NCI-H2227 treated with DMSO at 0.1 percent for 48 hours (cell line): ENCODE data around the gene KCNE1.

Experiments used
- DNase-seq: peaks from one replicate; lab custom pipeline; 2025; lab: John Stamatoyannopoulos, UW

Gene KCNE1

DNA sequence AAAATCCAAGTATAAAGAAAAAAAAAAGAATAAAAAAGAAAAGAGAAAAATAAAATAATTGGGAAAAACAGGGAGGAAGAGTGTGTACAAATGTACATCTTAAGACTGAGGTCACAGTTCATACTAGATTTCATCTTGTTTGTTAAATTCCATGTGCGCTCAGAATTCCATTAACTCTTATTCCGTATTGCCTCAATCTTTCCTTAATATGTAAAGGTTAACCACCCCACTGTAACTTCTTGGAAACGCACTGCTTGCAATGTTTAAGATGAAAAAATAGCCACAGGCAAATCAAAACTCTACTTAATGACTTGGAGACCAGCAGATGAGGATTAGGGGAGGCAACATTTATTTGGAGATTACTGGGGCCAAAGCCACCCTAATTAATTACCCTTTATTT lies 23.9 kb upstream of the KCNE1 start:
- no peak for DNase-seq

- DNase-seq, result no peak
Observed at GRCh38 chr21:34534522-34534921, 22.5 kb upstream of the KCNE1 start.

DNA sequence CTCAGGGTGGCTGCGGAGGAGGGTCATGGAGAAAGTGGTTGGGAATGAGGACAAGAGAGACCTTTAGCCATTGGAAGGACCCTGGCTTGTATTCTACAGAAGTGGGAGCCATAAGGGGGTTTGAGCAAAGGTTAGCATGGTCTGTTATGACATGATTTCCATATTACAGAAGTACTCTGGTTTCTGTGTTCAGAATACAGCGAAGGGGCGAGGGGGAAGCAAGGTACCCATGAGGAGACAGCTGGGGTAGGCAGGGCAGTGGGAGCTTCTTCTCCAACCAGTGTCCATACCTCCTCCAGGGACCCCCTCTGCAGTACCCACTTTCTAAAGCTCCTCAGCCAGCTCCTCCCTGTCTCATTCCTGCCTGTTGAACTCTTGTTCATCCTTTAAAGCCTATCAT lies 21.9 kb upstream of the KCNE1 start:
- DNase-seq, result no peak

GRCh38 chr21:34531399-34531798 lies 19.4 kb upstream of the KCNE1 start:
- DNase-seq, result no peak

DNA sequence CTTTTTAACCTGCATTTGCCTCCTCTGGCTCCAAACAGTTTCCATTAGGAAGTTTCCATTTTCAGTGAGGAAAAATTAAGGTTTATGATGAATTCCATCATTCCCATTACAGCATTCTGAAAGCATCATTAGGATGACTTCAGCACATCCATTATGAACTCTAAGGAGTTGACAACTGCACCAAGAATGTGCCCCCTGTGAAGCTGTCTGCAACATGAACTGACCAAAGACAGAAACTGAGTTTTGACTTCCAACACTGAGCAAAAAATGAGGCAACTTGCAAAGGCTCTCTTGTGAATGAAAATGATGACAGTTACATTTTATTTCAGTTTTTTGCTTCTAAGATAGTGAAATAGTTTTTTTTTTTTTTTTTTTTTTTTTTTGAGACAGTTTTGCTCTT lies 18.3 kb upstream of the KCNE1 start:
- no peak for DNase-seq

DNA sequence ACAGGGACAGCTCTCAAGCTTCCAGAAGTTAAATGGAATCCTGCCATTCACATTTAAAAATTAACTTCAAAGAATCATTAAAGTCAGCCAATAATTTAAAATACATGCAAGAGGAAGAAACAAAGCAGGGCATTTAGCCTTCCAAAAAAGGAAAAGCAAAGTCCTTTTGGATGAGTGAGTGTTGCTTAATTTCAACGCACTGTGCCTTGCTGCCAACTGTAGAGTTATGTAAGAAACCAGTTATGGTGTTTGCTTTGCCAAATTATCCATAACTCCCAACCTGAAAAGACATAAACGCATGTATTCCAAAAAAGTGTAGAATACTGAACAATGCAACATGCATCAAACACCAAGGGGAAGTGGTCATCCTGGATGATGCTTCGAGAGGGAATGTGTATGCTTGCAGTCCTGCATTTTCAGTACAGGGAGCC lies 16.1 kb upstream of the KCNE1 start:
- DNase-seq, result no peak

- no peak for DNase-seq
Observed at GRCh38 chr21:34526618-34527290, 14.7 kb upstream of the KCNE1 start.

- no peak for DNase-seq
Observed at GRCh38 chr21:34526241-34526617, 14.2 kb upstream of the KCNE1 start.

- DNase-seq, result no peak
Observed at GRCh38 chr21:34524646-34525601, 12.9 kb upstream of the KCNE1 start.

DNA sequence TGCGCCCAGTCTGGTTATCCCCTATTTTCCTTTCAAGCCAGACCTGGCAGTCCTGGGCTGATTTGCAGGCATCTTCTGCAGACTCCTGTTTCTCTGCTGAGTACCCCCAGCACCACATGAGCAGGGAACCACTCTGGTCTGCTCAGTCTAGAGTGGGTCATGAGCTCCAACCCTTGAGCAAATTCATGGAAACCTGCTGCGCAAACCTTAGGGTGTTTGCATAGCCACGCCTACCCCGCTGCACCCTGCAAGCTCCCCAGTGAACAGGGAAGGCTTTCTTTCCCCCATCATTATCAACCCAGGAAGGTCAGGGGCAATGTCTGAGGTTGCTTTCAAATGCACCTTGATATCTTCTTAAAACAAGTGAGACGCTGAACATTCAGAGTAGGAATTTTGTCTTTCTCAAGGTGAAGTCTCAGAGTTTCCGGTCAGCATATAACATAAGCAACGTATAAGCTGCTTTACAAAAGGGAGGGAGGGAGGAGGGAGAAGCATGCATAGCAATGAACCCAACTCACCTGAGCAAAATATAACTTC lies 11.1 kb upstream of the KCNE1 start:
- DNase-seq, result no peak

GRCh38 chr21:34522284-34522683 lies 10.3 kb upstream of the KCNE1 start:
- no peak for DNase-seq

- no peak for DNase-seq
Observed at GRCh38 chr21:34521561-34521960, 9.6 kb upstream of the KCNE1 start.

DNA sequence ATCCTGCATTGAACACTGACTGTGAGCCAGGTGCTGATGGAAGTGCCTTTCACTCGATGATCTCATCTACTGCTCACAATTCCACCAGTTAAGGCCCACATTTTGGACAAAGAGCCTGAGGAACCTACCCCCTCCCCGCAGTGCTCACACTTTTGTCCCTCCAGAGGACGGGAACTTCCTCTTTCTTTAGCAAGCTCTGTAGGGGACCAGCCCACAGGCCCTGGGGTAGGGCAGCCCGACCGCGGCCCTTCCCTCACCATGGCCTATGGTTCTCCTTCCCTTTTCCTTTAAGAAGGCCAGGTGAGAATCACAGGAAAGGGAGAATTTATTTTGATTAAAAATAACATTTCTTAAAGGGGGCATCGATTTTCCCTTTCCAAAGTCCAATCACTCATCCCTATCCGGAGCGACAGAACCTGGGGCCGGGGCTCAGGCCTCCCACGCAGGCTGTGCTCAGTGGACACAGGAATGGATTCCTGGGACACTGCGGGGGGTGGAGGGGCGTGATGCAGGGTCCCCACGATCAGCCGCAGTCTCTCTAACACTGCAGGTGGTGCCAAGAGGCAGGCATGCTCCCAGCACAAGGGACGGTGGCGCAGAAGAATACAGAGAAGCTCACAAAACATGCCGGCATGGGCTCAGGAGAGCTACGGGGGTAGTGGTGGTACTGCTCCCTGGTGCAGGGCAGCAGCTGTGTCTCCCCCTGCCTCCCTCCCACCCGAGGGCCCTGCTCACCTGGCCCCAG lies 8.9 kb upstream of the KCNE1 start:
- DNase-seq, result no peak

GRCh38 chr21:34520281-34520680 lies 8.3 kb upstream of the KCNE1 start:
- no peak for DNase-seq

- no peak for DNase-seq
Observed at GRCh38 chr21:34519694-34520093, 7.7 kb upstream of the KCNE1 start.

DNA sequence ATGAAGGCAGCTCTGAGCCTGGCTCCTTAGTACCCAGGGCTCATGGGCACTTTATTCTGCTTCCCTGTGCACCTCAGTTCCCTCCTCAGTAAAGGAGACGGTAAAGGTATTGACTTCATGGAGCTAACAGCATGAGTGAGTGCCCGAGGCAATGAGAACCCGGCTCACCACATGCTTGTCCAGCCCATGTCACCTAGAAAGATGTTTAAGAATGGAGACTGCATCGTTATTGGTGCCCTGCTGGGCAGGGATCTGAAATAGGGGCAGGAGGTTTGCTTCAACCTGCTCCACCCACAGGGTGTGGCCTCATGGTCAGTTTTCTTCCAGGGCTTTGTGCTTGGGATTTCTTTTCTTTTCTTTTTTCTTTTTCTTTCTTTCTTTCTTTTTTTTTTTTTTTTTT lies 7.0 kb upstream of the KCNE1 start:
- DNase-seq, result no peak

DNA sequence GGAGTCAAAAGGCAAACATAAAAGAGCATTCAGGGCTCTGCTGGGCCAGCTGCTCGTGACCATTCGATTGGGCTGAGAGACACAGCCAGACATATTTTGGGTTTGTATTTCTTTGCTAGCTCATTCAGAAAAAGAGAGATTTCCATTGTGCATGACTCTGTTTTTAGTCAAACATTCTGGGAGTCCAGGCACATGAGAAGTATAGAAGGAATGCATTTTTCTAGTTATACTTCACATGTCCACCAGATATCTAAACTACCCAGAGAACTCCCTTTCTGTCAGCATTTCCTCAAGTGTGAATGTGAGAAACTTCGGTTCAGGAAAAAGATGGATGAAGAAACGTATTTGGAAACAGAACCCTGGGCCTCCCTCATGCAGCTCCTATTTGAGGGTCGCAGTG lies 6.3 kb upstream of the KCNE1 start:
- DNase-seq, result no peak

- no peak for DNase-seq
Observed at GRCh38 chr21:34517491-34518245, 5.7 kb upstream of the KCNE1 start.

DNA sequence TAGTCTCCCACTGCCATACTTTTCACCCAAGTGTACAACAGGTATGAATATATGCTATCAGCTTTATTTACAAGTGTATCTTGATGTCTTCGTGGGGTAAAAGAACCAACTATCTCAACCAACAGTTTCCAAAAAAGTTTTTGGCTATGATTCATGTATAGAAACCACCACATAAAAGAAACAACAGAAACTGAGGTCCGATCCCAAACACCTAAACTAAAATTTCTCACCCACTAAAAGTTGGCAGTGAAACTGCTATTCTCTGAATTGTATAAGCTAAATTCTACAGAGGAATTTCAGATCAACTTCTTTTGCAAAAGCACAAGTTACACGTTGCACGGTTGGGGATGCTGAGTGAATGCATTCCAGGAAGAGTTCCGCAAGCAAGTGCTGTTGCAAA lies 5.0 kb upstream of the KCNE1 start:
- DNase-seq, result no peak

- no peak for DNase-seq
Observed at GRCh38 chr21:34514576-34515115, 2.6 kb upstream of the KCNE1 start.

DNA sequence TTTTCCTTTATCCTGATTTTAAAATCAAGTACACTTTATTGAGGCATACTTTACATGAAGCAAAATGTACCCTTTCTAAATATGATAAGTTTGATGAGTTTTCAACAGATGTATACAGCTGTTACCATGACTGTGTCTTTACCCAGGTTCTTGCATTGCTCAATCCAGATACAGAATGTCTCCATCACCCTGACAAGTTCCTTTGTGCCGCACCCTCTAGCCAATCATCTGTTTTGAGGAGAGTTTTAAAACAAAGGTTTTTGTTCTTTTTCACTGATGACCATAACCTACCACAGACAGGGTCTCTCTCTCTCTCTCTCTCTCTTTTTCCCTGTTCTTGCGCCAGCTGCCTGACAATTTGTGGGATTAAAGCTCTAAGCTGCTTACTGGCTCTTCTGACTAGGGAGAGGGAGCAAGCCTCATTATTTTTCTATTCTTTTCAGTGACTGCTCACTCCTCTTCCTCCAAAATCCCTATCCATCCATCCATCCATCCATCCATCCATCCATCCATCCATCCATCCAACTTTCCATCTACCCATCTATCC lies 1.2 kb upstream of the KCNE1 start:
- no peak for DNase-seq
